Esophagus (tissue), 2 donors: ENCODE measurements around the gene NPHP3. TPM values are rescaled to one million over a fixed set of nuclear protein-coding genes. Genes with fewer than 3 reads are reported as not detected.
"Not testable (repeated sequence)": the region's sequence is repeated elsewhere in the genome, so short reads cannot be mapped to it uniquely, and the experiment has no call there.

Experiments used
- H3K27ac ChIP-seq, 2 donors: one replicate each; pipeline ENCODE4 v1.5.1; 2013; ENCODE audit warnings: low read depth in 2 of 2, mild to moderate bottlenecking in 2 of 2, inconsistent platforms in 1 of 2, low read length in 1 of 2, moderate library complexity in 1 of 2
- H3K27me3 ChIP-seq, 2 donors: one replicate each; pipeline ENCODE4 v1.6.1; 2013; ENCODE audit warnings: low read length in 2 of 2, control low read depth in 1 of 2, mild to moderate bottlenecking in 1 of 2; ENCODE audit not compliant: insufficient read depth in 2 of 2, control insufficient read depth in 1 of 2
- H3K36me3 ChIP-seq, 2 donors: one replicate each; pipeline ENCODE4 v1.6.1; 2013; ENCODE audit warnings: low read length in 1 of 2; ENCODE audit not compliant: control insufficient read depth in 2 of 2, insufficient read depth in 2 of 2
- H3K4me1 ChIP-seq, 2 donors: one replicate each; pipeline ENCODE4 v1.6.1; 2013; ENCODE audit warnings: low read length in 1 of 2; ENCODE audit not compliant: control insufficient read depth in 2 of 2, insufficient read depth in 2 of 2
- H3K4me3 ChIP-seq, 2 donors: one replicate each; pipeline ENCODE4 v1.5.1; 2013; ENCODE audit warnings: low read length in 2 of 2, mild to moderate bottlenecking in 2 of 2, low read depth in 1 of 2, moderate library complexity in 1 of 2
- H3K9me3 ChIP-seq, 2 donors: one replicate each; pipeline ENCODE4 v1.6.1; 2013; ENCODE audit warnings: mild to moderate bottlenecking in 2 of 2, low read depth in 1 of 2, low read length in 1 of 2, moderate library complexity in 1 of 2; ENCODE audit not compliant: control insufficient read depth in 2 of 2, insufficient read depth in 1 of 2
- WGBS, 2 donors: extraction: QIAGEN DNeasy Blood & Tissue Kit; methylation state at CpG; one replicate each; pipeline ENCODE4 v1.1.7; 2013; 5-methylcytosine and 5-hydroxymethylcytosine counted together
- polyA plus RNA-seq, 2 donors: library from polyadenylated mRNA; stranded (reverse); fragments of 200-250 nt; gene quantifications; one replicate each; pipeline ENCODE4 v1.2.3, GENCODE V29; 2013
- donor health status: healthy with polysubstance abuse.
- donor health status: Bipolar disorder and iron deficiency.

Gene NPHP3
- polyA plus RNA-seq, 2 donors = 5.4 to 12.7 TPM

- Histone ChIP-seq H3K4me1 (no peaks in the 10 kb centered on the region), H3K36me3 (no peaks in the 10 kb centered on the region), H3K27ac (no peak overlapping the region), H3K4me3 (no peak overlapping the region), H3K27me3 (no peaks in the 10 kb centered on the region), H3K9me3 (no peaks in the 10 kb centered on the region)
- WGBS, 2 donors = 93 to 94% methylated on average over 2 of the region's 2 CpGs
Measured at GRCh38 chr3:132654190-132654589, 68.0 kb downstream of the NPHP3 start.

DNA sequence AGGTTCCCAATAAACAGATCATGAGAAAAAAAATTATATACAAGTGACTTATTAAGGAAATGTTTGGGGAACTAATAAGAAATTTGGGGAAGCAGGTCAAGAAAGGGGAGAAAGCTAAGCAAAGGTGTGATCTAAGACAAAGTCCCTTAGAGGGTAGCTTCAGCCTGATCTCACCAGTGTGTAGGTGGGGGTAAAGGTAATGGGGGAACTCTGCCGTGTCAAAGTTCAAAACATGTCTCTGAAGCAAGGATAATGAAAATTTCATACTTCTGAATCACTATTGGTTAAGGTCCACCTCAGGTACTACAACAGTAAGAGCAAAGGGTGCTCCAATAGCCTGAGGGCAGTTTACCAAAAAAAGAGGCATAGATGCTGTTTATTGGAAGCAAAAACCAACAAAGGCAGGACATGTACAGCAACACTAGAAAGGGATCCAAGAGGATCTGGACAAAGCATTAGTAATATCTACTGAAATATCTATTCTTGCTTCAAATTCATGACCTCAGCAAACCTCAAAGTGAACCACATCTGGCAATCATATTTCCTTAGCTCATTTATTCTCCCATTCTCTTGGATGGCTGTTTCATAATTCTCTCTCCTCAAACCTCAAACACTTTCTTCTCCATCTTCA is 69.5 kb downstream of the NPHP3 start:
- no peaks in the 10 kb centered on the region for H3K27me3 ChIP-seq
- no peak overlapping the region for H3K27ac ChIP-seq
- WGBS, 2 donors = 68 to 85% methylated on average over 1 of the region's 1 CpG
- no peak overlapping the region for H3K4me3 ChIP-seq
- H3K4me1 ChIP-seq = no peaks in the 10 kb centered on the region
- no peaks in the 10 kb centered on the region for H3K9me3 ChIP-seq
- no peaks in the 10 kb centered on the region for H3K36me3 ChIP-seq

- 48 to 91% methylated on average over 1 of the region's 1 CpG for WGBS, 2 donors
- no peak overlapping the region for H3K4me3 ChIP-seq
- no peaks in the 10 kb centered on the region for H3K27me3 ChIP-seq
Measured at GRCh38 chr3:132650153-132650552, 72.1 kb downstream of the NPHP3 start.

DNA sequence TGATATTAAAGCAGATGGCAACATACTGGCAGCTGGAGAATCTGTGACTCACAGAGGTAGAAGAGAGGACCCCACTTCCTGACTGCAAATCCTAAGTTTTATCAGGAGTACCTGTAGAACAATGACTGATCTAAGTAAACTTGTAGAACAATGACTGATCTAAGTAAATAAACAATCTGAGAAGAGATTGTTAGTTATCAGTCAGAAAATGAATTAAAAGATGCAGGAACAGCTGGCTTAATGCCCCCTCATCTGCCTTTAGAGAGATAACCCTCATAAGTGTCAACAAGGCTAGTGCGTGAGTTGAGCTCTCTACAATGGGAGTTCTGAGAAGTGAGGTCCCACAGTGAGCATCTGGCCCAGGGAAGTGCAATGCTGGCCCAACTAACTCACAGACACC is 77.2 kb downstream of the NPHP3 start:
- Histone ChIP-seq H3K36me3 (no peaks in the 10 kb centered on the region), H3K27me3 (no peaks in the 10 kb centered on the region), H3K9me3 (no peaks in the 10 kb centered on the region), H3K27ac (no peak overlapping the region), H3K4me1 (no peaks in the 10 kb centered on the region), H3K4me3 (no peak overlapping the region)
- WGBS, 2 donors = 94 to 96% methylated on average over 1 of the region's 1 CpG

More at GRCh38 chr3:132650153-132650552, 72.1 kb downstream of the NPHP3 start:
- Histone ChIP-seq H3K36me3 (no peaks in the 10 kb centered on the region), H3K27ac (no peak overlapping the region), H3K4me1 (no peaks in the 10 kb centered on the region), H3K9me3 (no peaks in the 10 kb centered on the region)

GRCh38 chr3:132643366-132643765 is 78.8 kb downstream of the NPHP3 start:
- H3K4me3 ChIP-seq = no peak overlapping the region
- no peaks in the 10 kb centered on the region for H3K27me3 ChIP-seq
- no peak overlapping the region for H3K27ac ChIP-seq
- no peaks in the 10 kb centered on the region for H3K4me1 ChIP-seq
- 61 to 67% methylated on average over 2 of the region's 2 CpGs for WGBS, 2 donors
- no peaks in the 10 kb centered on the region for H3K36me3 ChIP-seq
- H3K9me3 ChIP-seq = no peaks in the 10 kb centered on the region

DNA sequence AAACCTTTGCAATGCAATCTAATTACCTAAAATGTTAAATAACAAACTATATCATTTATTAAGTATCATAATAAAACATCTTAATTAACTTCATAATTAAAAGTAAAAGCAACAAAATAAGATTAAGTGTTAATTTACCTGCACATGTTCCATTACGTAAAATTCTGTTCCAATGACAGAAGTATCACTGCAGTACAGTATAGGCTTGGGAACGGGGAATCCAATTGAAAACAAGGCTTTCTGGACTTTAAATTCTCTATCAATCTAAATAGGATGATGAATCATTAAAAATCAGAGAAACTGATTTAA is 79.7 kb downstream of the NPHP3 start:
- H3K9me3 ChIP-seq = no peaks in the 10 kb centered on the region
- no peak overlapping the region for H3K4me3 ChIP-seq
- WGBS, 2 donors = 65 to 69% methylated on average over 2 of the region's 2 CpGs
- H3K36me3 ChIP-seq = no peaks in the 10 kb centered on the region
- no peak overlapping the region for H3K27ac ChIP-seq
- H3K4me1 ChIP-seq = no peaks in the 10 kb centered on the region
- H3K27me3 ChIP-seq = no peaks in the 10 kb centered on the region

DNA sequence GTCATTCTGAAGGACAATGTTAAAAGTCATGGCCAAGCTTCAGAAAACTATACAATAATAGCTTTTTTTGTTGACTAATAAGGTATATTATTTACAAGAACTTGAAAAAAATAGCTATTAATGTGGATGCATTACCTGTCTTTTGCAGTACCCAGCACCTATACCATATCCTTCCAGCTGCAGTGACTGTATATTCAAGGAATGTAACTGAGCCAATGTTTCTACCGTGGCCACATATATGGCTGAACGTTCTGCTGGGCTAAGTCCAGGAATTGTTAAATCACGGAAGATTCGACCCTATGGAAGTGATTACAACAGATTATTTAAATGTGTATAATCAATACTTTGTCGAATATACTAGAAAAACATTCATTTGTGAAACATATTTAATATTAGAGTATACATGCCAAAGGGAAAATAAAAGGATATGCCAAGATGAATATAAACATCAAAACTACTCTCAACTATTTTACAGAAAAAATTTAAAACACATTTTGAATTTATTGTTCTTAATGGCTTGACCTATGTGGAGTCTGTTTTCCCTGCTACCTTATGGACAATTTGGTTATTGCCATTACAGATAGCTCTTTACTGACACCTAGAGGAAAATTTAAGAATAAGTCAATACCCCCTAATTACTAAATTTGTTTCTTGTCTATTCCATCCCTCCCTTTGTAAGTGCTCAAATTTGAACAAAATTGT is 80.2 kb downstream of the NPHP3 start:
- H3K9me3 ChIP-seq = no peaks in the 10 kb centered on the region
- H3K4me1 ChIP-seq = no peaks in the 10 kb centered on the region
- H3K4me3 ChIP-seq = no peak overlapping the region
- no peak overlapping the region for H3K27ac ChIP-seq
- 62 to 63% methylated on average over 5 of the region's 5 CpGs for WGBS, 2 donors
- H3K36me3 ChIP-seq = no peaks in the 10 kb centered on the region
- no peaks in the 10 kb centered on the region for H3K27me3 ChIP-seq

GRCh38 chr3:132641427-132641826 is 80.8 kb downstream of the NPHP3 start:
- not testable (repeated sequence) for H3K9me3 ChIP-seq, H3K4me1 ChIP-seq, H3K36me3 ChIP-seq, H3K27me3 ChIP-seq, H3K4me3 ChIP-seq, H3K27ac ChIP-seq
- WGBS, 2 donors = 79 to 82% methylated on average over 2 of the region's 2 CpGs

DNA sequence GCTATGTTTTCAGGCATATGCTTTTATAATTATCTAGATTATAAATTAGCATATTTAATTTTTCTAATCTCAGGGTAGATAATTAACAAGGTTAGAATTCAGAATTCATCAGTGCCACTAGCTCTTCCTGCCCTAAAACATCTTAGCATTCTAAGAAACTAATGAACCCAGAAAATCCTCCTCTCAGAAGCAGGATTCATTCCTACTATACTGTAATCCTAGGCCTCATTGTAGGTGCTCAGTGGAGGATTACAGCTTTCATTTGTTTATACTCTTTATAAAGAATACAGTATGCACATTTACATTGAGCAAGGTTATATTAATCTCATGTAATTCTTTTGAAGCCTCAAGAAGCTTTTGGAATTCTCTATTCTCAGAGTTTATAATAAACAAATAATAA is 83.5 kb downstream of the NPHP3 start:
- H3K27me3 ChIP-seq = no peaks in the 10 kb centered on the region
- H3K4me3 ChIP-seq = no peak overlapping the region
- no peak overlapping the region for H3K27ac ChIP-seq
- H3K36me3 ChIP-seq = no peaks in the 10 kb centered on the region
- no peaks in the 10 kb centered on the region for H3K4me1 ChIP-seq
- no peaks in the 10 kb centered on the region for H3K9me3 ChIP-seq

GRCh38 chr3:132637590-132637989 is 84.6 kb downstream of the NPHP3 start:
- no peaks in the 10 kb centered on the region for H3K36me3 ChIP-seq
- H3K27me3 ChIP-seq = no peaks in the 10 kb centered on the region
- WGBS, 2 donors = 25 to 39% methylated on average over 1 of the region's 1 CpG
- no peak overlapping the region for H3K27ac ChIP-seq
- no peaks in the 10 kb centered on the region for H3K9me3 ChIP-seq
- H3K4me1 ChIP-seq = no peaks in the 10 kb centered on the region
- no peak overlapping the region for H3K4me3 ChIP-seq
